GM21423 (cell line): ENCODE measurements around the gene SPATA16.

Experiments
- ATAC-seq: cut with Tn5 transposase; IDR thresholded peaks from one replicate; pipeline ENCODE4 v1.9.1; 2021; ENCODE audit warnings: mild to moderate bottlenecking, moderate library complexity; ENCODE audit not compliant: unreplicated experiment

The SPATA16 gene

DNA sequence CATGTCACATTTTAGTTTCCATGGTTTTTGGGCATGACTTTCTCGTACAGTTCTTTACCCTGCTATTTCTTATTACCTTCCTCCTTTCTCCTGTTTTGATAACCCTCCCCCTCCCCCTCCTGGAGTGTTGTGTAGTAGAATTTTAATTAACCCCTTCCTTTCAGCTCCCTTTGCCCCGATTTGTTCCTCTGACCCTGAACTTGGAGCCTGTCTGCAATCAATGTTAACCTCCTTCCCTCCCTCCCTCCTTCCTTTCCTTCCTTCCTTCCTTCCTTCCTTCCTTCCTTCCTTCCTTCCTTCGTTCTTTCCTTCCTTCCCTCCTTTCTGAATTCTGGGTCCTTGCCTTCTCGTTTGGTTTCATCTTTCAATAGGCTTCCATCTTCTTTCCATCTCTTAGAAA is 300.1 kb downstream of the SPATA16 start:
- no peak for ATAC-seq

- no peak for ATAC-seq
Observed at GRCh38 chr3:172840463-172840862, 300.6 kb downstream of the SPATA16 start.

DNA sequence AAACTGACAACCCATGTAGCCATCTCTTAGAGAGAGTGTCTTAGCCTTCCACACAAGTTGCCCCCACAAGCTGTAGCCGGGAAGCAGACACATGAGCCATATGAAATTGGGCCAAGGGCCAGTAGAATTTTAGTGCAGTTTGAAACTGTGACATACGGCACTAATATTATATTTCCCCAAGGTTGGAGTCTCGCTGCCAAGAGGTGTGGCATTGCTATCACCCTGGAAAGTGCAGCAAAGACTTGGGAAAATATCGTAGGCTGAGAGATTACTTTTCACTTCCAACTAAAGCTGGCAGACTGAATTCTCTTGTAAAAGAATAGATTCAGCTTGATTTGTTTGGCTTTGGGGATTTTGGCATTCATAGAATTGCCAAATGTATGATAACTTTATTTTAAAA is 301.4 kb downstream of the SPATA16 start:
- no peak for ATAC-seq
